Measurements from ENCODE around the gene NPHP4.

DNA sequence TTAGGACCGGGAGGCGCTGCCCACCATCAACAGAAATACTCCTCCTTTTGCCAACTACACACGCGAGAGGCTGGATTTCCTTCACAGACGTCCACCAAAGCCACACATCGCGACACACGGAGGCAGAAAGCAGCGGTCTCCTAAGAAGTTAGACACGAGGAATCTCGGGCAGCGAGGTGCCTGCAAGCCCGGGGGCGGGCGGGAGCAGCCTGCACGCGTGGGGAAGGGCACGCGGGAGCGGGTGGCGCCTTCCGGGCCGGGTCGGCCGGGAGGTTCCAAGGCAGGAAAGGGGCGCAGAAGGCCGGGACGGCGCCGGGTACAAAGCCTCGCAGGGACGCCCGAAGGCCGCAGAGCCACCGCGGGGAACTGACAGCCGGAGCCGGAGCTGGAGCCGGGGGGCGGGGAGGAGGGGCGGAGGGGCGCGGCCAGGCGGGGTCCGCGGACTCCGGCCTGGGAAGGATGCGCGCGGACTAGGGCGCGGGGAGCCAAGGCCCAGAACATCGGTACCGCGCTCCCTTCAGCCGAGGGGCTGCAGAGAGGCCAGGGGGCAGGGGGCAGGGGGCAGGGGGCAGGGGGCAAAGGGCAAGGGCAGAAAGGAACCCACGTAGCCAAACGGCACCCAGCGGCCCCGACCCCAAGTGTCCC lies 722 bp downstream of the NPHP4 start:
- TF ChIP-seq POLR2A (IDR thresholded peaks at IDR 0.05) = no peak
- TF ChIP-seq, protein P1, sequence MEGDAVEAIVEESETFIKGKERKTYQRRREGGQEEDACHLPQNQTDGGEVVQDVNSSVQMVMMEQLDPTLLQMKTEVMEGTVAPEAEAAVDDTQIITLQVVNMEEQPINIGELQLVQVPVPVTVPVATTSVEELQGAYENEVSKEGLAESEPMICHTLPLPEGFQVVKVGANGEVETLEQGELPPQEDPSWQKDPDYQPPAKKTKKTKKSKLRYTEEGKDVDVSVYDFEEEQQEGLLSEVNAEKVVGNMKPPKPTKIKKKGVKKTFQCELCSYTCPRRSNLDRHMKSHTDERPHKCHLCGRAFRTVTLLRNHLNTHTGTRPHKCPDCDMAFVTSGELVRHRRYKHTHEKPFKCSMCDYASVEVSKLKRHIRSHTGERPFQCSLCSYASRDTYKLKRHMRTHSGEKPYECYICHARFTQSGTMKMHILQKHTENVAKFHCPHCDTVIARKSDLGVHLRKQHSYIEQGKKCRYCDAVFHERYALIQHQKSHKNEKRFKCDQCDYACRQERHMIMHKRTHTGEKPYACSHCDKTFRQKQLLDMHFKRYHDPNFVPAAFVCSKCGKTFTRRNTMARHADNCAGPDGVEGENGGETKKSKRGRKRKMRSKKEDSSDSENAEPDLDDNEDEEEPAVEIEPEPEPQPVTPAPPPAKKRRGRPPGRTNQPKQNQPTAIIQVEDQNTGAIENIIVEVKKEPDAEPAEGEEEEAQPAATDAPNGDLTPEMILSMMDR (IDR thresholded peaks at IDR 0.05) = no peak

Measured in right lobe of liver (tissue), 4 donors.